Vagina (tissue), 2 donors: ENCODE data around the gene CBFA2T3.

Source experiments
- POLR2A ChIP-seq, 2 donors: fragments of 450-650 bp; IDR thresholded peaks; one replicate each; pipeline ENCODE4 v1.6.1; 2017; ENCODE audit warnings: antibody characterized with exemption in 2 of 2, mild to moderate bottlenecking in 2 of 2, moderate library complexity in 2 of 2
- POLR2AphosphoS5 ChIP-seq, 2 donors: sonication (generic); formaldehyde crosslinking; IDR thresholded peaks; one replicate each; pipeline ENCODE4 v1.9.0; 2017; ENCODE audit warnings: antibody characterized with exemption in 2 of 2, mild to moderate bottlenecking in 2 of 2, low read depth in 1 of 2; ENCODE audit not compliant: insufficient read depth in 1 of 2
- TF ChIP-seq, protein P1 (sequence below), 3 experiments: fragments of 450-650 bp in 2 of 3; fragments of 200-600 bp in 1 of 3; sonication (generic) in 1 of 3; IDR thresholded peaks; one replicate each; pipeline ENCODE4 v1.5.1; 2017 to 2019; ENCODE audit warnings: antibody characterized with exemption in 3 of 3, mild to moderate bottlenecking in 2 of 3, moderate library complexity in 2 of 3

DNA sequence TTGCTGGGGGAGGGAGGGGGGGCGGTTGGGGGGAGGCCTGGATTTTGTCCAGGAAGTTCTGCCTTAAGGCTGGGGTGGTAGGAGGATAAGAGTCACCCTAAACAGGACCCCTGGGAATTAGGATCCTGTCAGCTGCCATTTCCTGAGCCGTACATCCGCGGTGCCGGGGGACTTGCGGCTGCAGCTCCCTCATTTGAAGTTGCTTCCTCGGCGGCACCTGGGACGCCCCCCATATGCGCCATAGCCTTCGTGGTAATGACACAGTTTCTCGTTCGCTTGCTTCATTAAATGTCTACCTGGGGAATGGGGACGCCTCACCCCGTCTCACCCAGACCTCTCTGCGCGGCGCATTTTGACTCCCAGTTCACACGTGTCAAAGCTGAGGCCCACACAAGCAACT, 55.4 kb downstream of the CBFA2T3 start:
- TF ChIP-seq, protein P1, sequence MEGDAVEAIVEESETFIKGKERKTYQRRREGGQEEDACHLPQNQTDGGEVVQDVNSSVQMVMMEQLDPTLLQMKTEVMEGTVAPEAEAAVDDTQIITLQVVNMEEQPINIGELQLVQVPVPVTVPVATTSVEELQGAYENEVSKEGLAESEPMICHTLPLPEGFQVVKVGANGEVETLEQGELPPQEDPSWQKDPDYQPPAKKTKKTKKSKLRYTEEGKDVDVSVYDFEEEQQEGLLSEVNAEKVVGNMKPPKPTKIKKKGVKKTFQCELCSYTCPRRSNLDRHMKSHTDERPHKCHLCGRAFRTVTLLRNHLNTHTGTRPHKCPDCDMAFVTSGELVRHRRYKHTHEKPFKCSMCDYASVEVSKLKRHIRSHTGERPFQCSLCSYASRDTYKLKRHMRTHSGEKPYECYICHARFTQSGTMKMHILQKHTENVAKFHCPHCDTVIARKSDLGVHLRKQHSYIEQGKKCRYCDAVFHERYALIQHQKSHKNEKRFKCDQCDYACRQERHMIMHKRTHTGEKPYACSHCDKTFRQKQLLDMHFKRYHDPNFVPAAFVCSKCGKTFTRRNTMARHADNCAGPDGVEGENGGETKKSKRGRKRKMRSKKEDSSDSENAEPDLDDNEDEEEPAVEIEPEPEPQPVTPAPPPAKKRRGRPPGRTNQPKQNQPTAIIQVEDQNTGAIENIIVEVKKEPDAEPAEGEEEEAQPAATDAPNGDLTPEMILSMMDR (IDR thresholded peaks at IDR 0.05), result no peak
- TF ChIP-seq POLR2A (IDR thresholded peaks at IDR 0.05) (no peak), POLR2AphosphoS5 (IDR thresholded peaks at IDR 0.05; ENCODE audit: insufficient read depth in 1 of 2, low read depth in 1 of 2) (no peak)
